DMS53 (cell line): ENCODE data around the gene VGLL4.
"Not testable (repeated sequence)": the region's sequence is repeated elsewhere in the genome, so short reads cannot be mapped to it uniquely, and the experiment has no call there.

Source experiments
- DNase-seq: peaks from one replicate; lab custom pipeline; 2025; lab: John Stamatoyannopoulos, UW

The VGLL4 gene

GRCh38 chr3:11583638-11584046 lies 60.1 kb downstream of the VGLL4 start:
- DNase-seq = no peak

GRCh38 chr3:11583235-11583634 lies 60.5 kb downstream of the VGLL4 start:
- no peak for DNase-seq

DNA sequence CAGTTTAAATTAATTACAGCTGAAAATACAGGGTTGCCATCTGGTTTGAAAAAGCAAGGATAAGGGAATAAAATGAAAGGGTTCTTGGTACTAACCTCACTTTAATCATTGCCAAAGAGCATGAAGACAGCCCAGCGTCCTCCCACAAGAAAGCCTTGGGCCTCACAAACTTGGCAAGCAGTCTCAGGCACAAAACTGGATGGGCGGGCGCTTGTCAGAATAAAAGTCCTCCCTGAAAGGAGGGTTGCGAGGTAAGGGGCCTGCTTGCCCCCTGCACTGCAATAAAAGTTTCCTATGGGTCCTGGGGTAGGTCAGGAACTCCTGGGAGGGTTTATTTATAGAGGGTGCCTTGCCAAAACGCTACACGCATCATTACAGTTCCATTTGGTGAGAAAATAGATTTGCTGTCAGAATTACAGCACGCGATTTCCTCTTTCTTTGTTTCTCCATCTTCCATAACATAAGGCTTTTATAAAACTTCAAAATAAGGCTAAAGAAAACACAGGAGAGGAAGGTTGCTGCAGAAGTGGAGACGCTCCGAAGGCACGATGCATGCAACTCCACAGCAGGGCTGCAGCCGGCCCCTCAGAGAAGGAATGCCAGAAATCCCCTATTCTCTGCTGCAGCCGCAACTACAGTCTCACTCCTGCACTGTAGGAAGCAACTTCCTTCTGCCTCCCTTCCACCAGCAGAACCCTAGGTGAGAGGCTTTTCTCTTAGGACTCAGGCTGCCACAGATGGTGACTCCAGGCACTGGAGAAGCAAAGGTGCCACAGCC lies 61.3 kb downstream of the VGLL4 start:
- DNase-seq = no peak

DNA sequence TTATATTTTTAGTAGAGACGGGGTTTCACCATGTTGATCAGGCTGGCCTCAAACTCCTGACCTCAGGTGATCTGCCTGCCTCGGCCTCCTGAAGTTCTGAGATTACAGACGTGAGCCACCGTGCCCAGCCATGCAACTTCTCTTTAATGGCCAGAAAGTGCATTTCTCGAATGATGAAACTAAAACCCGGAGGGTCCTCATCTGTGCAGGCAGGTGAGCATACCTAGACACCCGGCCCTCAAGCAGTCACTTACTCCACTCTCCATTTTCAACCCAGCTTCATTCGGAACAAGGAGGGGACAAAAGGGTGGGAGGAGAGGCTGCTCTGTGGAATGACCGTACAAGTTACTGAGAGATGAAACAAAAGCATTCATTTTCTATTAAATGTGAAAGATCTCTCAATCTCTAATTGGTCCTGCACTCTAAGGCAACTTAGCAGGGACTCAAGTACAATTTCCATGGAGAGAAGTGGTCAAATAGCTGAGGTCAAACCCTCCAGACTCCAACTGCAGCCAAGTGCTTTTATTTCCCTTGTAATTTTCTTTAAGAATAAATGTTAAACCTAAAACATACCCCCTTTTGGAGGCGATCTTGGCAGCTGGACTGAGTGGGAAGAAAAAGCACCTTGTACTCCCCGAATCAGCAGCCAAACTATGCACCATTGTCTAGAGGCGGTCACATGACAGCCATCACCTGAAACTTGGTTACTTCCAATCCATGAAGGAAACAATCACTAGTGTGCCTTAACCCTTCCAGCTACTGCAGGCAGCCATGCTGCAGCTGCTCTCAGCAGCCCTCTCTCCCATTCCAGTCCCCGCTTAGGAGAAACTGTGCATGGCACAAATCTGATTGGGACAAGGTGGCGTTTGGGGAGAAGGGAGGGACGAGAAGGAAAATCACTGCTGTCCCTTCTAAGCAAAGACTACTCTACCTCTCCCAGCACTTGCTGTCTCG lies 62.2 kb downstream of the VGLL4 start:
- DNase-seq = no peak

DNA sequence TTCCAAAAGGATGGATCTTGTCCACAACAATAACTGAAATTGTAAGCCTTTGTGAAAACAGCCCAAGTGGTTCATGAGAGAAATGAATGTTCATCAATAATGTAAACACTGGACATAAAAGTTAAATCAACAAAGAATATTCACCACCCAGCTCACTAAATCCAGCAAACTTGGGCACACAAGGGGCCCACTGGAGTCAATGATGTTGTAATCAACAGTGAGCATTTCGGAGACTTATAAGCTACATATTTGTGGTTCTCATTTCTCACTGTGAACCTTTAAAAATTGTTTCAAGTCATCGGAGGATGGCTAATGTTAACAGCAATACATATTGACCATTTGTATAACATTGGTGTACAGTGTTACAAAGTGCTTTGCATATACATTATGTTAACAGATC lies 63.1 kb downstream of the VGLL4 start:
- DNase-seq = no peak

DNA sequence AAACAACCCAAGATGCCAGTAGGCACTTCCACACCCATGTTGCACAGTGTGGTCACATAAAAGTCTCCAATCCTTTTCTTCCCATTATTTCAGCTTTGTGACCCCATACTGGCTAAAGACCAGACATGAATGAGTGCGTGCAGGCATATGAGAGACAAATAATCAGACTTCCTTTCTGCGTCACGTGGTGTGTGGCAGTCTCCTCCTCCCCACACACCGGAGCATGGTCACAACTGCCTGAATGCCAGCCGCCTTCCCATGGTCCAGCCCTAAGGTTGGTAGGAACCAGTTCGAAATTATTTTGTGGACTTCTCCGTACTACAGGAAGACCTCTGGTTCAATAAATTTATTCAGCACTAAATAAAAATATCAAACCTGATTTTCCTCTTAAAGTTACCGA lies 65.5 kb downstream of the VGLL4 start:
- DNase-seq = no peak

GRCh38 chr3:11576453-11576852 lies 67.3 kb downstream of the VGLL4 start:
- no peak for DNase-seq

DNA sequence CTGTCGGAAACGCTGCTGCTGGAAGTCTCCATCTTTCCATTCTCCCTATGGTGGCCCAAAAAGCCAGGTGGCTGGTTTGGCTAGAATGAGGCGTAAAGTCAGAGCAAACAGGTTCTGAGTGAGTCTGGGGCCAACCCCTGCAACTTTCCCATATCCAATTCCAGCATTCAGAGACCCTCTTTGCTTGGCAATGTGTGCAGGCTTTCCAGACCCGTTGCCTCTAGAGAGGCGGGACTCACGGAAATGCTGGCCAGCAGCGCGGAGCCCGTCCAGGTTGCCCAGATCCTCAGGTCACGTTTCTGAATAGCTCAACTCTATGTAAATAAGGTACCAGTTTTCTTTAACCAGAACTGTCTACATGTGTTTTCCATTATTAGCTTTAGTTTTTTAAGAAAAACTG lies 68.0 kb downstream of the VGLL4 start:
- no peak for DNase-seq

DNA sequence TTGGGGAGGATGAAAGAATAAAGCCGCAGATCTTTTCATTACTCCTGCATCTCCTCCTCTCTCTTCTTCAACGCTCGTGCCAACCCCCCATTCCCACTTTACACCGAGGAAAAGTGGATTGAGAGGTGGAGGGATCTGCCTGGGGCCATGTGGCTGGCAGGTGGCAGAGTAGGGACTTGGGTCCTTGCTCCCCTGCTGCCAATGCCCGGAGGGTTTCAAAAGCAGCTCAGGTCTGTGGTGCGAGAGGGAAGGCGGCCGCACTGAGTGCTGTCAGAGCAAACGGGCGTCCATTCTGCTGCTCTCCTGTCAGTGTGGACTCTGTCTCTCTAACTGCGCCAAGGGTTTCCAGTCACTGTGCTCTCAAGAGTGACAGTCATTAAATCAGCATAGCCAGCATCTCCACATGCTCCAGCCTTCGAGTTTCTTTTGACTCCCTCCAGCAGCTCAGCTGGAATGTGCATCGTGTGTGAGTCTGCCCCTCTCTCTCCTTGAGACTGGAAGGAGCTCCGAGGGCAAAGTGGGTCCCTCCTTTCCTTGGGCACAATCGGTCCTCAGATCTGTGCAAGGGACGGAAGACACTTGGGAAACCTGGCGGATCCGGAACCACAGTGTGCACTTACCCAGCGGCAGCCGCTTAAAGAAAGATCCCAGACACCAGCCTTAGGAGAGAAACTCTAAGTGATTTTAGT lies 68.6 kb downstream of the VGLL4 start:
- no peak for DNase-seq

GRCh38 chr3:11572660-11573059 lies 71.1 kb downstream of the VGLL4 start:
- DNase-seq = not testable (repeated sequence)

DNA sequence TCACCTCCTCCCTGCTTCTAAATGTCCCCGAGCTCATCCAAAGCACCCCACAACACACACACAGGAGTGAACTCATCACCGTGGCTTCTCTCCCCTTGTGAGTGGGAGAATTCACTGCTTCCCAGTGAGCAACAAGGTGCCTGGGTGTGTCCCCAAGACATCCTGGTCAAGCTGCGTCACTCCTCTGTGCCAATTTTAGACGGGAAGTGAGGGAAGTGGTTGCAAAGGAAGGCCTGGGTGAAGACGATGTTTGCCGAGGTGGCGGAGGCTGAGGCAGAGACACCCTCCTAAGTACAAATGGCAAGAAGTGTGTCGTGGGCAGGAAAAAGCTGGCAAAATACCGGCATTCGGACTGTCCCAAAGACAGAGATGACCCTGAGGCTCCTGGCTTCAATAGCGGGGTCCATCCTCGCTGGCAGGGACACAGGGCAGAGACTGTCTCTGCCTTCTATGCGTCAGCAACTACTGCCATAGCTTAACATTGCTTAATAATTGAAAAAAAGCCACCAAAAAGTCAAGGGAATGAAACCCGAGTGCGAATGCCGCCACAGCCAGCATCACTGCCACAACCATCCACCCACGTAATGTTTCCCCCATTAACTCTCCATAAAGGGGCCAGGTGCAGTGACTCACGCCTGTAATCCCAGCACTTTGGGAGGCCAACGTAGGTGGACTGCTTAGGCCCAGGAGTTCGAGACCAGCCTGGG lies 72.8 kb downstream of the VGLL4 start:
- no peak for DNase-seq

GRCh38 chr3:11570251-11570650 lies 73.5 kb downstream of the VGLL4 start:
- DNase-seq = no peak

DNA sequence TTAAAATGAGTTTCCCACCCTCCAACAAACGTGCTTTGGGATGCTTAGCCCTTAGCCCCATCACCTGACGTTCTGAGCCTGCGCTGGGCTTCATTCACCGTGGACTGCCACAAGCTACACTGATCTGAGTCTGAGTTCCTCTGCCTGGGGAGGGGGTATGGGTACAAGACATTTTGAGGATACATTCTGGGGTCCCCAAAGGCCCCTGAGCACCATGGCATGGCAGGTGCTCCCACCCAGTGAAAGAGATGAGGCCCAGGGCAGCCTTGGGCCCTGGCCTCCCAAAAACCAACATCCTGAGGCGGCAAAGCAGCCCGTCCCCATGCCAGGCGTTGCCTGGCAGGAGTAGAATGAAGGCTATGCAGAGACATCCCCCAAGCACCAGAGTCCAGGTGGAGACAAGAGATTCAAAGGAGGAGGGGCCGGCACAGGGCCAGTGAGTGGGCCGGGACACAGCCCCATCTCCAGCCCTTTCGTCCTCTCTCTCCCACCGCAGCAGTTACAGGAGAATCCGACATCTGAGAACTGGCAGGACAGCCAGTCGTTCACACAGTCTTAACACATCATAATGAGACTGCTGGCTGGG lies 74.5 kb downstream of the VGLL4 start:
- DNase-seq = no peak

DNA sequence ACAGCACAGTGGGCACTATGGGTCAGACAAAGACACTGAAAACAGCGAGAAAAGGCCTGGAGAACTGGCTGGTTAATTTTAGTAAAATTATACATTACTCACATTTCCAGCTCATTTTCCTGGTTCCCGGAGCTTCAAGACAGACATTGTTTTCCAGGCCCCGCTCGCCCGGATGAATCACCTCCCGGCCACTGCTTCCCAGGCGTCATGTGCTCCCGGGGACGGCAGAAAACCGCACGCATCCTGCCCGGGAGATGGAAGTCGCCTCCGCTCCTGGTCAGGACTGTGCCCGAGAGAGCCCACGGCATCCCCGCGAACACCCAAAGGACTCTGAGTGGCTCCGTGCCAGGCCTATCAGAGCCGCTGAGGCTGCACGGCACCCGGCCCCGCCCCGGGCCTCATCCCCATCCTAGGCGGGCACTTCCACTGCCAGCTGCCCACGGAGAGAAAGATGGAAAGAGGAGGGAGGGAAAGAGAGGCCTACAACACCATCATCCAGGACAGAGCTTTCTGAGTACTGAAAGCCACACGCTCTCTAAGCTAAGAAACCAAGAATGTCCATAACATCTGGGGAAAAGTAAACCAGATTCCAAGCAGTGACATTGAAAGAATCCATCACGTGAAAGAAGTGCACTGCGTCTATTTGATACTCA lies 75.1 kb downstream of the VGLL4 start:
- DNase-seq = no peak

DNA sequence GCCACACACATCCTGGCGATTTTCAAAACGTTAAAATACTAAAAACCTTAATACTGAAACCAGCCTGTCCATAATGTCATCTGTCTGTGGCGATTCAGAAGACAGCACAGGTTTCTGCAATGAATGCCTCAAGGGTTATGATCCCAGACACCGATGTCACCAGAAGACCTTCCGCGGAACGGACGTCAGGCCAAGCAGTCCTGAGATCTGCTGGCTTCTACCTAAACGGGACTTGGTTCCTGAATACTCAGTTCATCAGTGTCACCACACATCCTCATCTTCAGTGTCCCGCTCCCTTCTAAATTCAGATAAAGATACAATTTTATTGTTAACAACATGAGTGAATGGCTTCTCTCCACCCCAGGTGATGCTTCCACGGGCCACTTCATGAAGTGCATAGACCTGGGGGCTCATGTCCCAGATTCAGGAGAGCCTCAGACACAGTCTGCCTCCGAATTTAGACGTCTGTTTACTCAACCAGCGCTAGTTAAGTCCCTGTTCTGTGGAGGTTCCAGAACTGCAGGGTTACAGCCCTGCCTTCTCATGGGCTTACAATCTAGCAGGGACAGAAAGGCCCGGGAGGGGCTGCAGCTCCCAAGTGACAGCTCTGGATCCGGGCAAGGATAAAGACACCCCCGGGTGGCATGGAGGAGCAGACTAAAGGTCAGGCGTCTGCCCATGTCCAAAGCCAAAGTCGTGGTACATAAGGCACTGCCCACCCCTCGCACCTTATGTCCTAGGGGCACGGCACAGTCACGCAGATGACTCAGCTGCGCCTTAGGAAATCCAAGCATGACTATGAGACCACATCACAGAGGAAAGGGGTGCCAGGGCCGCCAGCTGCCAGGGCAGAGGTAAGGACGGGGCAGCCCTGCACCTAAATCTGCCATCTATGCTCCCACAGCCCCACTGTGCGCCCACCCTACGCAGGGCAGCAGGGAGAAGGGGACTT lies 75.9 kb downstream of the VGLL4 start:
- DNase-seq = no peak

GRCh38 chr3:11566916-11567315 lies 76.8 kb downstream of the VGLL4 start:
- DNase-seq = no peak

DNA sequence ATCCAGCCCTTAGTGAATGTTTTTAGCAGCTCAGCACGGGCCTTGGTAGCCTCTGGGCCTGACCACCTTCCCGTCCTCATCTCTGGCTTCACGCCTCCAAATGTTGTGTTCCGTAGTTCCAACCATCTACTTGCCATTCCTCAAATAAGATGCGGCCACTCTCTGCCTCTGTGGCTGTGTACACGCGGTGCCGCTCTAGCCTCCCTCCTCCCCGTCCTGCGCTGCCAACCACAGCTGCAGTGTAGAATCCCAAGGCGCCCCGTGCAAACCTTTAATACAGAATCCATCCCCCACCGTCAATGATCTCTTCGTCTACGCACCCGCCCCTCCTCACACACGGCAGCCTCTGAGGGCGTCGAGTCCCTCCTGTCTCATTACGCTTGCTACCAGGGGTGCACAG lies 77.2 kb downstream of the VGLL4 start:
- no peak for DNase-seq

DNA sequence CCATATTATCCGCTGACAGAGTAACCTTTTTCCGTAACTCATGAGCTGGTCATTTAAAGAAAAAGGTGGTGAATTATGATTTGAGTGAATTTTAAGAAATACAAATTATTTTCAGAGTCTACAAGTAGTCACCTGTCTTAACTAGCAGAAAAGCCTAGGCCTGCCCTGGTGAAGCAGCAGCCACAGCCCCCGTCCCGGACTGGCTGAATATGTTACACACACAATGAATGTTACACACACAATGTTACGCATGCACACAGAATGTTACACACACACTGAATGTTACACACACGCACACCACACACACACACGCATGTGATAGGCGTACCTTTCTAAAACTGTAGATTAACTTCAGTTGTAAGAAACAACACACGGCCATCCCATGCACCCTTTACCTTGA lies 77.8 kb downstream of the VGLL4 start:
- DNase-seq = no peak

- DNase-seq = no peak
Observed at GRCh38 chr3:11565492-11565891, 78.2 kb downstream of the VGLL4 start.

GRCh38 chr3:11565072-11565471 lies 78.6 kb downstream of the VGLL4 start:
- DNase-seq = no peak
